RWPE2 (cell line): ENCODE measurements around the gene MRPL48.
A peak's percentile ranks its signal among the peaks of the same experiment; 100 is the strongest.

Experiments
- ATAC-seq: fragments of 200-7000 bp; cut with Tn5 transposase; 3 replicates; pipeline ENCODE4 v1.9.1; 2021; ENCODE audit warnings: low read depth
- DNase-seq: peaks from one replicate; pipeline ENCODE4 v3.0.0-alpha.2; 2020; ENCODE audit warnings: low spot score
- H3K27ac ChIP-seq: fragments of 450-650 bp; 2 replicates; pipeline ENCODE4 v1.5.1; 2017; ENCODE audit warnings: mild to moderate bottlenecking; ENCODE audit not compliant: poor library complexity, severe bottlenecking
- H3K27me3 ChIP-seq: fragments of 250-450 bp; sonication (Bioruptor Pico); 2 replicates; pipeline ENCODE4 v1.5.1; 2021; ENCODE audit warnings: mild to moderate bottlenecking, moderate library complexity; ENCODE audit not compliant: insufficient read depth, poor library complexity, severe bottlenecking
- H3K36me3 ChIP-seq: fragments of 250-450 bp; sonication (Bioruptor Pico); 2 replicates; pipeline ENCODE4 v1.5.1; 2020; ENCODE audit warnings: low read depth, mild to moderate bottlenecking, moderate library complexity
- H3K4me1 ChIP-seq: fragments of 250-450 bp; sonication (Bioruptor Pico); 2 replicates; pipeline ENCODE4 v1.5.1; 2021; ENCODE audit warnings: mild to moderate bottlenecking, moderate library complexity; ENCODE audit not compliant: insufficient read depth, poor library complexity, severe bottlenecking
- H3K4me3 ChIP-seq: fragments of 250-450 bp; sonication (Bioruptor Pico); 2 replicates; pipeline ENCODE4 v1.5.1; 2021; ENCODE audit warnings: mild to moderate bottlenecking, moderate library complexity; ENCODE audit not compliant: severe bottlenecking
- H3K9me3 ChIP-seq: fragments of 250-450 bp; sonication (Bioruptor Pico); 2 replicates; pipeline ENCODE4 v1.5.1; 2021; ENCODE audit warnings: mild to moderate bottlenecking, moderate library complexity; ENCODE audit not compliant: severe bottlenecking
- CTCF ChIP-seq: fragments of 450-650 bp; IDR thresholded peaks from one replicate; pipeline ENCODE4 v1.5.1; 2017; ENCODE audit warnings: mild to moderate bottlenecking, moderate library complexity; ENCODE audit not compliant: poor library complexity, severe bottlenecking

MRPL48 gene

GRCh38 chr11:73889019-73889418, 101.3 kb downstream of the MRPL48 start:
- TF ChIP-seq CTCF, result no peak
- Histone ChIP-seq H3K4me1 (no peaks in the 10 kb centered on the region), H3K9me3 (no peaks in the 10 kb centered on the region), H3K27me3 (no peaks in the 10 kb centered on the region), H3K4me3 (no peak overlapping the region), H3K36me3 (peaks cover 67% of the 10 kb centered on the region), H3K27ac (no peak overlapping the region)
- ATAC-seq (peak; percentile 50), DNase-seq (no peak)

- no peak for ATAC-seq
- no peaks in the 10 kb centered on the region for H3K27me3 ChIP-seq
- peaks cover 66% of the 10 kb centered on the region for H3K36me3 ChIP-seq
- H3K4me3 ChIP-seq, result no peak overlapping the region
- no peak for DNase-seq
- no peak for TF ChIP-seq CTCF
- H3K27ac ChIP-seq, result no peak overlapping the region
- no peaks in the 10 kb centered on the region for H3K9me3 ChIP-seq
- no peaks in the 10 kb centered on the region for H3K4me1 ChIP-seq
These were observed 101.9 kb downstream of the MRPL48 start for GRCh38 chr11:73889536-73889935.

- ATAC-seq, result no peak
- peaks cover 49% of the 10 kb centered on the region for H3K36me3 ChIP-seq
- DNase-seq, result no peak
These were observed 105.4 kb downstream of the MRPL48 start for GRCh38 chr11:73893041-73893440.

GRCh38 chr11:73894725-73895335, 107.2 kb downstream of the MRPL48 start:
- ATAC-seq, result peak; percentile 42; the same call in 2 of the 3 replicates
- no peak for DNase-seq
- no peak overlapping the region for H3K4me3 ChIP-seq
- peak overlapping the region; percentile 1 for H3K27ac ChIP-seq
- TF ChIP-seq CTCF, result no peak
- H3K4me1 ChIP-seq, result no peaks in the 10 kb centered on the region
- H3K27me3 ChIP-seq, result no peaks in the 10 kb centered on the region
- H3K36me3 ChIP-seq, result peaks cover 39% of the 10 kb centered on the region
- H3K9me3 ChIP-seq, result no peaks in the 10 kb centered on the region

More at GRCh38 chr11:73893041-73893440, 105.4 kb downstream of the MRPL48 start:
- no peaks in the 10 kb centered on the region for H3K9me3 ChIP-seq
- H3K4me3 ChIP-seq, result no peak overlapping the region
- no peak for TF ChIP-seq CTCF
- H3K4me1 ChIP-seq, result no peaks in the 10 kb centered on the region
- no peaks in the 10 kb centered on the region for H3K27me3 ChIP-seq
- H3K27ac ChIP-seq, result no peak overlapping the region

GRCh38 chr11:73902303-73902702, 114.6 kb downstream of the MRPL48 start:
- ATAC-seq (no peak), DNase-seq (no peak)
- Histone ChIP-seq H3K27me3 (no peaks in the 10 kb centered on the region), H3K4me3 (no peak overlapping the region), H3K27ac (no peak overlapping the region), H3K36me3 (peaks cover 40% of the 10 kb centered on the region), H3K9me3 (no peaks in the 10 kb centered on the region), H3K4me1 (no peaks in the 10 kb centered on the region)
- TF ChIP-seq CTCF, result no peak
